Measurements from ENCODE around the gene HSBP1L1. TPM values are rescaled to one million over a fixed set of nuclear protein-coding genes. Genes with fewer than 3 reads are reported as not detected.
A peak's percentile ranks its signal among the peaks of the same experiment; 100 is the strongest.

Gene HSBP1L1
- total RNA-seq, 1 donor from 2014 or later: 48.7 TPM

GRCh38 chr18:79936641-79937040, 27.8 kb upstream of the HSBP1L1 start:
- H3K27me3 ChIP-seq: no peaks in the 10 kb centered on the region
- no peak overlapping the region for H3K4me3 ChIP-seq
- H3K27ac ChIP-seq: no peak overlapping the region
- intact Hi-C loops (cut with DNase I): no loop called here
- peaks cover 19% of the 10 kb centered on the region for H3K4me1 ChIP-seq
- ATAC-seq: no peak
- no peak for DNase-seq
- peaks cover 11% of the 10 kb centered on the region for H3K36me3 ChIP-seq
- peaks cover 10% of the 10 kb centered on the region for H3K9me3 ChIP-seq
- TF ChIP-seq CTCF (IDR thresholded peaks at IDR 0.05): no peak

- DNase-seq (peak; percentile 41), ATAC-seq (no peak)
- no peak overlapping the region for H3K27ac ChIP-seq
- no peak overlapping the region for H3K4me3 ChIP-seq
- no peak for TF ChIP-seq CTCF (IDR thresholded peaks at IDR 0.05)
- peaks cover 18% of the 10 kb centered on the region for H3K36me3 ChIP-seq
- H3K27me3 ChIP-seq: no peaks in the 10 kb centered on the region
- H3K4me1 ChIP-seq: peaks cover 19% of the 10 kb centered on the region
- H3K9me3 ChIP-seq: peaks cover 10% of the 10 kb centered on the region
- intact Hi-C loops (cut with DNase I): no loop called here
These were observed 27.2 kb upstream of the HSBP1L1 start for GRCh38 chr18:79937103-79937860.

- no peak for ATAC-seq
- peaks cover 3% of the 10 kb centered on the region for H3K9me3 ChIP-seq
- intact Hi-C loops (cut with DNase I): no loop called here
- no peak overlapping the region for H3K27ac ChIP-seq
- no peaks in the 10 kb centered on the region for H3K27me3 ChIP-seq
- H3K4me3 ChIP-seq: no peak overlapping the region
- peaks cover 19% of the 10 kb centered on the region for H3K4me1 ChIP-seq
- H3K36me3 ChIP-seq: peaks cover 27% of the 10 kb centered on the region
- DNase-seq: peak; percentile 45
- no peak for TF ChIP-seq CTCF (IDR thresholded peaks at IDR 0.05)
These were observed 26.2 kb upstream of the HSBP1L1 start for GRCh38 chr18:79938196-79938595.

GRCh38 chr18:79939096-79939495, 25.3 kb upstream of the HSBP1L1 start:
- Histone ChIP-seq H3K27ac (no peak overlapping the region), H3K4me1 (peaks cover 19% of the 10 kb centered on the region), H3K27me3 (no peaks in the 10 kb centered on the region), H3K9me3 (no peaks in the 10 kb centered on the region), H3K4me3 (no peak overlapping the region), H3K36me3 (peaks cover 29% of the 10 kb centered on the region)
- ATAC-seq (peak; percentile 20), DNase-seq (no peak)
- intact Hi-C loops (cut with DNase I): no loop called here
- TF ChIP-seq CTCF (IDR thresholded peaks at IDR 0.05): no peak

- DNase-seq (peak; percentile 34), ATAC-seq (no peak)
- peaks cover 29% of the 10 kb centered on the region for H3K36me3 ChIP-seq
- no peaks in the 10 kb centered on the region for H3K9me3 ChIP-seq
- intact Hi-C loops (cut with DNase I): no loop called here
- TF ChIP-seq CTCF (IDR thresholded peaks at IDR 0.05): no peak
- H3K4me3 ChIP-seq: no peak overlapping the region
- no peaks in the 10 kb centered on the region for H3K27me3 ChIP-seq
- H3K4me1 ChIP-seq: peaks cover 12% of the 10 kb centered on the region
- no peak overlapping the region for H3K27ac ChIP-seq
These were observed 24.2 kb upstream of the HSBP1L1 start for GRCh38 chr18:79940126-79940813.
